IMR-90 (cell line): Measurements from ENCODE around the gene INKA1.

Experiments
- BHLHE40 ChIP-seq: fragments of 150-350 bp; IDR thresholded peaks from 2 replicates; pipeline ENCODE4 v1.6.1; 2016; ENCODE audit warnings: mild to moderate bottlenecking, low read depth, low read length
- CEBPB ChIP-seq: IDR thresholded peaks from 2 replicates; pipeline ENCODE4 v1.6.1; 2012; ENCODE audit warnings: low read depth, low read length, improper control_type of control experiment
- CHD1 ChIP-seq: IDR thresholded peaks from 2 replicates; pipeline ENCODE4 v1.6.1; 2012; ENCODE audit warnings: low read depth, low read length, improper control_type of control experiment
- MAZ ChIP-seq: IDR thresholded peaks from 2 replicates; pipeline ENCODE4 v1.6.1; 2012; ENCODE audit warnings: low read depth, mild to moderate bottlenecking, low read length, improper control_type of control experiment, moderate library complexity, borderline replicate concordance
- MXI1 ChIP-seq: IDR thresholded peaks from 2 replicates; pipeline ENCODE4 v1.6.1; 2012; ENCODE audit warnings: low read depth, mild to moderate bottlenecking, low read length, moderate library complexity, borderline replicate concordance
- NFE2L2 ChIP-seq: fragments of 150-350 bp; IDR thresholded peaks from 2 replicates; pipeline ENCODE4 v1.6.1; 2016; ENCODE audit warnings: low read depth, mild to moderate bottlenecking, low read length
- POLR2A ChIP-seq: IDR thresholded peaks from 2 replicates; pipeline ENCODE4 v1.6.1; 2012; ENCODE audit warnings: mild to moderate bottlenecking, low read depth, low read length
- RAD21 ChIP-seq: IDR thresholded peaks from 2 replicates; pipeline ENCODE4 v1.6.1; 2012; ENCODE audit warnings: low read length, improper control_type of control experiment
- RCOR1 ChIP-seq: IDR thresholded peaks from 2 replicates; pipeline ENCODE4 v1.6.1; 2012; ENCODE audit warnings: mild to moderate bottlenecking, low read length, improper control_type of control experiment; ENCODE audit not compliant: insufficient replicate concordance
- SMC3 ChIP-seq: fragments of 150-350 bp; IDR thresholded peaks from 2 replicates; pipeline ENCODE4 v1.6.1; 2016; ENCODE audit warnings: low read depth, mild to moderate bottlenecking, antibody characterized with exemption, low read length, moderate library complexity
- USF2 ChIP-seq: fragments of 150-350 bp; IDR thresholded peaks from 2 replicates; pipeline ENCODE4 v1.6.1; 2017; ENCODE audit warnings: mild to moderate bottlenecking, antibody characterized with exemption, low read length, low read depth
- TF ChIP-seq, protein P1 (sequence below): conservative IDR thresholded peaks from 2 replicates; pipeline ENCODE4 v1.5.1; 2012; ENCODE audit warnings: mild to moderate bottlenecking, low read depth, low read length, improper control_type of control experiment

GRCh38 chr3:49775538-49775937 lies 27.5 kb upstream of the INKA1 start:
- TF ChIP-seq POLR2A (no peak), USF2 (no peak), MXI1 (no peak), BHLHE40 (no peak), SMC3 (no peak), RCOR1 (no peak), RAD21 (no peak), MAZ (no peak), NFE2L2 (no peak), CEBPB (no peak), CHD1 (no peak)
- TF ChIP-seq, protein P1, sequence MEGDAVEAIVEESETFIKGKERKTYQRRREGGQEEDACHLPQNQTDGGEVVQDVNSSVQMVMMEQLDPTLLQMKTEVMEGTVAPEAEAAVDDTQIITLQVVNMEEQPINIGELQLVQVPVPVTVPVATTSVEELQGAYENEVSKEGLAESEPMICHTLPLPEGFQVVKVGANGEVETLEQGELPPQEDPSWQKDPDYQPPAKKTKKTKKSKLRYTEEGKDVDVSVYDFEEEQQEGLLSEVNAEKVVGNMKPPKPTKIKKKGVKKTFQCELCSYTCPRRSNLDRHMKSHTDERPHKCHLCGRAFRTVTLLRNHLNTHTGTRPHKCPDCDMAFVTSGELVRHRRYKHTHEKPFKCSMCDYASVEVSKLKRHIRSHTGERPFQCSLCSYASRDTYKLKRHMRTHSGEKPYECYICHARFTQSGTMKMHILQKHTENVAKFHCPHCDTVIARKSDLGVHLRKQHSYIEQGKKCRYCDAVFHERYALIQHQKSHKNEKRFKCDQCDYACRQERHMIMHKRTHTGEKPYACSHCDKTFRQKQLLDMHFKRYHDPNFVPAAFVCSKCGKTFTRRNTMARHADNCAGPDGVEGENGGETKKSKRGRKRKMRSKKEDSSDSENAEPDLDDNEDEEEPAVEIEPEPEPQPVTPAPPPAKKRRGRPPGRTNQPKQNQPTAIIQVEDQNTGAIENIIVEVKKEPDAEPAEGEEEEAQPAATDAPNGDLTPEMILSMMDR: no peak
